Fibroblast of pulmonary artery (primary cell): Measurements from ENCODE around the gene GNAL.

Source experiments
- DNase-seq: peaks from one replicate; pipeline ENCODE4 v3.0.0-alpha.2; 2010; ENCODE audit warnings: low read depth
- H3K4me3 ChIP-seq: replicated peaks from 2 replicates; pipeline ENCODE4 v1.5.1; 2011; ENCODE audit warnings: low read depth, mild to moderate bottlenecking, control low read depth, low read length, moderate library complexity
- TF ChIP-seq, protein P1 (sequence below): IDR thresholded peaks from 2 replicates; pipeline ENCODE4 v1.5.1; 2011; ENCODE audit warnings: mild to moderate bottlenecking, control low read depth, low read length, inconsistent platforms; ENCODE audit errors: missing control alignments

GNAL gene

DNA sequence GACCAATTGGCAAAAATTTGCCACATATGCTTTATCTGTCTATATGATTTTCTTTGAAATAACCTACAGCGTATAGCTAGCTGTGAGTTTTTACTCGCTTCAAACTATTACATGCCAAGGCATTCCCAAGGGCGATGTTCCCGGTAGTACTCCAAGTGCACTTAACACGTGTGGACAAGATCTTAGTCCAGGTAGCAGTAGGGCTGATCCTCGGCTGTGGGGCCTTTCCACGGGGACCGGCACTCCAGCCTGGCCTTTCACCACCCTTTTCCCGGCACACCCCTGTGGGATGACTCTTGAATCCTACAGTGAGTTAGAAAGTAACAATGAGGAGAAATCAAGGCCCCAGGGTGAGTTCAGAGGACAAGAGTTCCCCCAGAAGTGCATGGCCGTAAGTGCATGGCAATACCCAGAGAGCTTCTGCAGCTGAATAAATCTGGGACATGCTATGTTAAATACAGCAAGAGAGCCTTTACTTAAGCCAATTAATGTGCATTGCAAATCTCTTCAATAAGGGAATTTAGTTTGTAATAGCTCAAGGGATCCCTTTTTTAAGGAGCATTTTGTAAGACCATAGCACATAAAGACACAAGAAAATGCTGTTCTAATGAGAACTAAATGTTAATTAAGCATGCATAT, 188.6 kb downstream of the GNAL start:
- no peak overlapping the region for H3K4me3 ChIP-seq
- DNase-seq, result no peak
- TF ChIP-seq, protein P1, sequence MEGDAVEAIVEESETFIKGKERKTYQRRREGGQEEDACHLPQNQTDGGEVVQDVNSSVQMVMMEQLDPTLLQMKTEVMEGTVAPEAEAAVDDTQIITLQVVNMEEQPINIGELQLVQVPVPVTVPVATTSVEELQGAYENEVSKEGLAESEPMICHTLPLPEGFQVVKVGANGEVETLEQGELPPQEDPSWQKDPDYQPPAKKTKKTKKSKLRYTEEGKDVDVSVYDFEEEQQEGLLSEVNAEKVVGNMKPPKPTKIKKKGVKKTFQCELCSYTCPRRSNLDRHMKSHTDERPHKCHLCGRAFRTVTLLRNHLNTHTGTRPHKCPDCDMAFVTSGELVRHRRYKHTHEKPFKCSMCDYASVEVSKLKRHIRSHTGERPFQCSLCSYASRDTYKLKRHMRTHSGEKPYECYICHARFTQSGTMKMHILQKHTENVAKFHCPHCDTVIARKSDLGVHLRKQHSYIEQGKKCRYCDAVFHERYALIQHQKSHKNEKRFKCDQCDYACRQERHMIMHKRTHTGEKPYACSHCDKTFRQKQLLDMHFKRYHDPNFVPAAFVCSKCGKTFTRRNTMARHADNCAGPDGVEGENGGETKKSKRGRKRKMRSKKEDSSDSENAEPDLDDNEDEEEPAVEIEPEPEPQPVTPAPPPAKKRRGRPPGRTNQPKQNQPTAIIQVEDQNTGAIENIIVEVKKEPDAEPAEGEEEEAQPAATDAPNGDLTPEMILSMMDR, result no peak

DNA sequence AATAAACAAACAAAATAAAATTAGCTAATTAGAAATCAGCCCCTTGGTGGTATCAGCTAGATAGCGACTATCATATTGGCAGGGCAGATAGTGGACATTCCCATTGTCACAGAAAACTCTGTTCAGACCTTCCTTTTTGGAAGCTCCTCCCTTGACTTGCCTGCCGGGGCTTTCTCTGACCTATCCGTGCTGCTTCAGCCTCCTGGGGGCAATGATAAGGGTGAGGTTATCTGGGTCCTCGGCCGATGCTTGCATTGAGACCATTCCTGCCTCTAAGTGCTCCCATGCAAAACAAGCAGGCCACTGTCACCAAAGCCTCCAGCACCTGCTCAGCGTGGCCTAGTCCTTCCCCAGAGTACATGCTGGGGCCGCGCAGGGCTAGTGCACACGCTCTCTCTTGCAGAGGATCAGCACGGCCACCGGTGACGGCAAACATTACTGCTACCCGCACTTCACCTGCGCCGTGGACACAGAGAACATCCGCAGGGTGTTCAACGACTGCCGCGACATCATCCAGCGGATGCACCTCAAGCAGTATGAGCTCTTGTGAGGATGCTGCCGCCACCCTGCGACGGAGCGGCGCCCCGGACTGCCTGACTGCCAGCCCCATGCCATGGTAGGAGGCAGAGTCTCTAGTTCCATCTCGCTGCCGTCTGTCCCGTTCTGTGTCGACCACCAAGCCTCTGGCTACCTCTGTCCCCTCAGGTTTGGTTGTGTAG, 191.7 kb downstream of the GNAL start:
- no peak for DNase-seq
- TF ChIP-seq, protein P1, result no peak
- H3K4me3 ChIP-seq, result no peak overlapping the region

DNA sequence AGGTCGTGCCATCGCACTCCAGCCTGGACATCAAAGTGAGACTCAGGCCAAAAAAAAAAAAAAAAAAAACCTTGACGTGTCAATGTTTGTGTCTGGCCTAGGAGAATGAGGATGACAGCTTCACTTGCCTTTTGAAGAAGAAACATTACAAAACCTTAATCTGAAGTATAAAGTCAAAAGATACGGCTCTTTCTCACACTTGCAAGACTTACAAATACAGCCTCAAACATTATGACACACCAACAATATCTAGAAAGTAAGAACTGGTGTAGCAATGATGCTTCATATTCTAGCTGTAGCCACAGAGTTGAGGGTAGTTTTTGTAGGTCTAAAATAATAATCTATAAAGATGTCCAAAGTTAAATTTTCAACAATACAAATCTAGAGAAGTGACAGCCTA, 193.6 kb downstream of the GNAL start:
- DNase-seq, result no peak
- TF ChIP-seq, protein P1, result no peak
- no peak overlapping the region for H3K4me3 ChIP-seq

DNA sequence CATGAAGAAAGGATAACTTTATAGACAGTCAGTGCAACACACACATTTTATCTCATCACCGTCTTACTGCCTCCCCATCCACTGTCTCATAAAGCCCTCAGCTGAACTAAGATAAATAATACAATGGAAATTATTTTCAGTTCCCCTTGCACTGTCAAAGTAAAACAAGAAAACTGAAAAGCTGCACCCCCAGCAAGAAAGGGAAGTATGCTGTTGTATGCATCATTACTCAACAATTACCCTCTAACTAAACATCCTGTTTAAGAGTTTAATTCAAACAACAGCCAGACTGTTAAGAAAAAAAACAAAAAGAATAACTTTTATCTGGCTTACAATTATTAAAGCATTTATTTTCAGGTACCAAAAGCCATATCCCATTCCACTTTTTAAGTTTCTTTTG, 194.1 kb downstream of the GNAL start:
- H3K4me3 ChIP-seq, result no peak overlapping the region
- DNase-seq, result no peak
- TF ChIP-seq, protein P1, result no peak

DNA sequence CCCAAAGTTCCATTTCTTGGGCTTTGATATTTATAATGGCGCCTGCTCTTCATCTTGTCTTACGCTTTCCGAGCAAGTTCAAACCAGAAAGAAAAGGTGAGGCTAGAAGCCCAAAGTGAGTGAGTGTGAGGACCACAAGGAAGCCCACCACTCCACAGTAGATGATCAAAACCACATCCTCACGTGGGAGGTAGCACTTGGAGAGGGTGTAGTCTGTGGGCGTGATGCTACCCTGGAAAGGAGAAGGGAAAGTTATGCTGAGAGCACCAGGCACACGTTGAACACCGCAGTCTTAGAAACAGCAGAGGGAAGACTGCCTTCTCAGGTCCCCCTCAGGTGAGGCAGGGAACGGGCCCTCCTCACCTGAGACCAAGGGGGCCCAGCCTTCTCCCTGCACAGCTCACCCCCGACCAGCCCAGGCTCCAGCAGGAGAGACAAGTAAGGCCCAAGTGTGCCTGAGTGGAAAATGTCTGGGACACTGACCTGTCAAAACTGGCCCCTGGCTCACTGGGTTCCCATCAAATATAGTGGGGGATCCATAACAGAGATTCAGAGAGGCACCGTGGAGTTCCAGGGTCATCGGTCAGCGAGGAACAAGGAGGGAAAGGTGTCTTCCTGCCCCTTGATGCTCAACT, 195.4 kb downstream of the GNAL start:
- DNase-seq, result no peak
- H3K4me3 ChIP-seq, result no peak overlapping the region
- TF ChIP-seq, protein P1, result no peak

DNA sequence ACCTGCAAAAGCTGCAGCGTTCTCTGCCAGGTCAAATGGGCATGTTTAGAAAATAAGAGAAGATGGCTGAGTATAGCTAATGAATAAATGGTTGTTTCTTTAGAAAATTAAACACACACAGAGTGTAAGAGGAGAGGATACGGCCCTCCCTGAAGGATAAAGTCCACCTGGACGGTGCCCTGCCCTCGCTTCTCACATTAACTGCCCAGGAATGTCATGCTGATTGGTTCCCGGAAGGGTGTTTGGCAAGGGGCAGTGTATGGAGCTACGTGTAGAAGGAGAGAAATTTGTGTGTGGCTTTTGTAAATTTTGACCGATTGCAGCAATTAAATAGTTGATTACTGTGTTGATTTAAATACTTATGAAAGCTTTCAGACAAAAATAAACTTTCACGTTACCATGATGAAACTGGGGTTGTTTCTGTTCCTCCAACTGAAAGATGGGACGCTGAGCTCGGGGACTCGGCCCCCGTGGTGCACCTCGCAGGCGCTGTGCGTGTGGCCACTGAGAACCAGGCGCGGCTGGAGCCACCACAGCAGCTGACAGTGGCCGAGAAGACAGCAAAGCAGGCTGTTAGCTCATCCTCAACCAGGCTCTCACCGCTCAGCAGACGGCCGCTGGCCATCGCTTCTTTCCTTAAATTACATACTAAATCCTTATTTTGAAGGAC, 196.3 kb downstream of the GNAL start:
- H3K4me3 ChIP-seq, result no peak overlapping the region
- no peak for DNase-seq
- TF ChIP-seq, protein P1, result no peak
